ENCODE measurements around the gene CYB561D1. TPM values are rescaled to one million over a fixed set of nuclear protein-coding genes. Genes with fewer than 3 reads are reported as not detected.

CYB561D1 gene
- polyA plus RNA-seq, 3 donors from 2014 or later: 8.8 to 20.3 (median 10.2) TPM

DNA sequence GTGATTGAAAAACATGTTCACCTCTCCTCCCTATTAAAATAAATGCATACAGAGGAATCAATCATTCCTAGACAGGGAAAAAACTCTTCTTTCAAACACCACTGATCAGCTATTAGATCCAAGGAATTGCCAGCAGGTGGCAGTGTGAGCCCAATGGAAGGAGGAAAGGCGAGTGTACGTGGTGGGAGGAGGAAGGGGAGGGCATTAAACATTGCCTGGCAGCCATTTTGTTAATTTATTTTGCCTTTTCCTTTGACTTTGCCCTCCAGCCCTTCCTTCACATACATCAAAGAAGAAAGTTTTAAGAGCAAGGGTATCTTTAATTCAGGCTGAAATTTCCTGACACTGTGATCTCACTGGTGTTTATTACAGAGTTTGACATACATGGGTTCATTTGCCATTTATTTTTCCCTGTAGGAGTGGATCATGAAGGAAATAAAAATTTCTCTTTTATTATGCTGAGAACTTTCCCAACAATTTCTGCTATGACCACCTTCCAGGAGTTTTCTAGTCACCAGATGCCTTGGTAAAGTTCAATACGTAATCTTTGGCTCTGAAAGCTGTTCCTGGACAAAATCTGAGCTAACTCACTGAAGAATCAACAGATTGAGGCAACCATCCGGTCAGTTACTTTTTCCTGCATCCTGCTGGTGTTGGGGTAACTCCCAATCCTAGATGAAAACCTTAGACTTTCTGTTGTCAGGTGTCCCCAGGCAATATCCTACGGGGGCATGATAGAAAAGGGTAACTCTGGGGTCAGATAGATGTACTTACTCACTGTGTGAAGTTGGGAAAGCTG is 52.6 kb downstream of the CYB561D1 start:
- peak overlapping the region; percentile 93 to 99 (median 99) for H3K4me3 Mint-ChIP-seq
- peak; percentile 83 to 86 (median 84) for DNase-seq
- no peaks in the 10 kb centered on the region for H3K9me3 Mint-ChIP-seq
- peaks cover 5 to 22% (median 13%) of the 10 kb centered on the region in 3 donors for H3K27me3 Mint-ChIP-seq (ENCODE audit: low read depth in 3 of 3)
- H3K4me1 Mint-ChIP-seq: peaks cover 45 to 56% of the 10 kb centered on the region in 2 donors
- no peaks in the 10 kb centered on the region for H3K36me3 Mint-ChIP-seq
- H3K27ac Mint-ChIP-seq: peak overlapping the region; percentile 95 to 99 (median 98)

DNA sequence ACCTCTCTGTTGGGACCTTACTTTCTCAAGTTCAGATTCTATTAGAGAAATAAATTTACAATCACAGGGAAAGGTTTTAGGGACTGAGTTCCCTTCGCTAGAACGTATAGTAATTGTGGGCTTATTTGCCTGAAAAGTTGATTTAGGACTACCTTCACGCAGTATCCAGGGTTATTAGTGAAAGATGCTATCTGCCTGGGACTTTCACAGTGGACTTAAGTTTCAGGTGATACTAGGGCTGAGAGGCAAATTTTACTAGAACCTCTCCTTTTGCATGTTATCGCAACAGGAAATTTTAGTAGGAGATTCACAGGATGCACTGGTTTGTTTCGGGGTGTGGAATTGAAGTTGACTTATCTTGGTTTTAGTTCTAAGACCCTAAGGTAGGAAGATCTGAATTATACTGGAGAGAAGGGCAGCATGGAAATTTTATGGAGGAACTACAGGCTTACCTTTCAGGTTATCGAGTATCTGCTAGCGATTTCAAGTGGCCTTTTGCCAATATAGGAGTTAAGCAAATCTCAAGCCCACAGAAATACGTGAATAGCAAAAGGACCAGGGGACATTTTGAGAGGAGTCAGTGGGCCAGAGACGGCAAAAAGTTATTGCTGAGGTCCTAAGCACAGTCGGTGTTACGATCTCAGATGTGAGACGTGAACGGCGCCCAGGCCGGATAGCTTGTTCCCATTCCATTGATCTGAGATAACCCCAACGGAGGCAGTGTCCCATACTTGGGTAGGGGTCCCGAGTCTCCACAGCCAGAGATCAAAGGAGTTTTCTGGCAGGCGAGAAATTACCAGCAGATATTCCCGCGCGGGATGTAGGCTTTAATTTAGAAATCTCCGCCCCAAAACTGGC is 53.8 kb downstream of the CYB561D1 start:
- peak overlapping the region; percentile 95 to 99 (median 98) for H3K27ac Mint-ChIP-seq
- H3K9me3 Mint-ChIP-seq: no peaks in the 10 kb centered on the region
- peaks cover 50 to 62% of the 10 kb centered on the region in 2 donors for H3K4me1 Mint-ChIP-seq
- peak overlapping the region; percentile 93 to 99 (median 99) for H3K4me3 Mint-ChIP-seq
- no peaks in the 10 kb centered on the region for H3K36me3 Mint-ChIP-seq
- H3K27me3 Mint-ChIP-seq (ENCODE audit: low read depth in 3 of 3): peaks cover 5 to 22% (median 13%) of the 10 kb centered on the region in 3 donors
- DNase-seq: peak in 1 of 3 donors; percentile 12

DNA sequence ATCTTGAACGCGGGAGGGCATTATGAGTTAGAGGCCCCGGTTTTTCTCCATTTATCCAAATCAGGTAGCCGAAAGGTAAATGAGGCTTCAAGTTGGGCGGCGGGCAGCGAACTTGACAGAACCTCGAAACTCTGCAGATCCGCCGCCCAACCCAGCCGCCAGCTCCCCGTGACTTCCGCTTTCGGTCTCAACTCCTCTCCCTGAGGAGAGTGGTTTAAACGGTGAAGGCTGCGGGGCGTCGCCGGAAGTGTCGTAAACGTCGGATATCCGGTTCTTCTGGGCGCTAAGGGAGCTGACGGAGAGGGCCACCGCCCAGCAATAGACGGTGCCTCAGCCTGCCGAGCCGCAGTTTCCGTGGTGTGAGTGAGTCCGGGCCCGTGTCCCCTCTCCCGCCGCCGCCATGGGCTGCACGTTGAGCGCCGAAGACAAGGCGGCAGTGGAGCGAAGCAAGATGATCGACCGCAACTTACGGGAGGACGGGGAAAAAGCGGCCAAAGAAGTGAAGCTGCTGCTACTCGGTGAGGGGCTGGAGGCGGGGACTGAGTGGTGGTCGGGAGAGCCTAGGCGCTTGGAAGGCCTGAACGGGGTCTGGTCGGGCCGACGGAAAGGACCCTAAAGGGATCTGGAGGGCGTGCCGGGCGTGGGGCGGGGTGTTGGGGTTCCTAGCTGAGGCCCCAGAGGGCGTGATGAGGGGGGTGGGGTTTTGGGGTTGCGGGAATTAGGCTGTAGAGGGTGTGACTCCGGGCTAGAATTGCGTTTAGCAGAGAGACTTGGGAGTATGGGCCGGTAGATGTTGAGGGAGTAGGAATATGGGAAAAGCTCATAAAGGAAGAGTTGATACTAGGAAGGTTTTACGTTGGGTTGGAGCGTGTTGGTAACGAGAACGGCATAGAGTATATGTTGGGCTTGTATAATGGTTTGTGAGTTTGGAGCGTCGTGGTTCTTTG is 54.7 kb downstream of the CYB561D1 start, which contains the start of gene GNAI3:
GNAI3 (plus strand) TSS at position 295 of the 947 bp plus-strand sequence; CDS start at position 401, 106 bp downstream.
- Mint-ChIP-seq H3K36me3 (no peaks in the 10 kb centered on the region), H3K4me1 (peaks cover 55 to 71% of the 10 kb centered on the region in 2 donors)

More for the DNA sequence above, 54.7 kb downstream of the CYB561D1 start, which contains the start of gene GNAI3:
- peak; percentile 96 for DNase-seq
- H3K9me3 Mint-ChIP-seq: no peaks in the 10 kb centered on the region
- peak within 1 kb of the TSS; percentile 95 to 99 (median 98) for H3K27ac Mint-ChIP-seq
- peaks cover 5 to 22% (median 13%) of the 10 kb centered on the region in 3 donors for H3K27me3 Mint-ChIP-seq (ENCODE audit: low read depth in 3 of 3)
- H3K4me3 Mint-ChIP-seq: peak within 1 kb of the TSS; percentile 93 to 99 (median 99)

Other genes with a start within 250 kb of the CYB561D1 start
- under 1 TPM in 2 of 3 donors, not detected in 1; 0.17 to 0.77 TPM for gene CELSR2, start 244.6 kb upstream of the CYB561D1 start, polyA plus RNA-seq
- gene PSRC1, start 210.9 kb upstream of the CYB561D1 start, polyA plus RNA-seq: under 1 TPM in 2 of 3 donors, not detected in 1; 0.69 to 0.87 TPM
- gene MYBPHL, start 187.1 kb upstream of the CYB561D1 start, polyA plus RNA-seq: not detected
- 1 to 10 TPM in 1 of 3 donors, under 1 TPM in 1, not detected in 1; 0.54 to 1.6 TPM for gene SORT1, start 96.2 kb upstream of the CYB561D1 start, polyA plus RNA-seq
- 100 to 1,000 TPM; 115 to 146 (median 123) TPM for gene PSMA5, start 67.6 kb upstream of the CYB561D1 start, polyA plus RNA-seq
- gene SYPL2, start 27.5 kb upstream of the CYB561D1 start, polyA plus RNA-seq: under 1 TPM in 2 of 3 donors, not detected in 1; 0.08 to 0.28 TPM
- 1 to 10 TPM in 2 of 3 donors, under 1 TPM in 1; 0.94 to 8.9 (median 4.1) TPM for gene ATXN7L2, start 10.2 kb upstream of the CYB561D1 start, polyA plus RNA-seq
- 10 to 100 TPM in 1 of 3 donors, 1 to 10 TPM in 2; 3.6 to 12.5 (median 5.0) TPM for gene AMIGO1, start 15.6 kb downstream of the CYB561D1 start, polyA plus RNA-seq
- gene GPR61, start 45.8 kb downstream of the CYB561D1 start, polyA plus RNA-seq: not detected
- 10 to 100 TPM in 2 of 3 donors, 1 to 10 TPM in 1; 8.8 to 16.8 (median 10.3) TPM for gene GNAI3, start 54.5 kb downstream of the CYB561D1 start, polyA plus RNA-seq
- not detected for gene GNAT2, start 125.5 kb downstream of the CYB561D1 start, polyA plus RNA-seq
- gene AMPD2, start 125.7 kb downstream of the CYB561D1 start, polyA plus RNA-seq: 10 to 100 TPM; 14.7 to 40.3 (median 28.3) TPM
- 10 to 100 TPM; 10.9 to 33.4 (median 21.0) TPM for gene GSTM4, start 162.0 kb downstream of the CYB561D1 start, polyA plus RNA-seq
- gene GSTM2, start 174.0 kb downstream of the CYB561D1 start, polyA plus RNA-seq: 10 to 100 TPM; 32.6 to 51.2 (median 42.5) TPM
- 10 to 100 TPM in 1 of 3 donors, not detected in 2; 35.4 TPM for gene GSTM1, start 193.7 kb downstream of the CYB561D1 start, polyA plus RNA-seq
- gene GSTM5, start 218.2 kb downstream of the CYB561D1 start, polyA plus RNA-seq: under 1 TPM in 1 of 3 donors, not detected in 2; 0.23 TPM
- gene GSTM3, start 246.9 kb downstream of the CYB561D1 start, polyA plus RNA-seq: 1 to 10 TPM; 1.1 to 7.1 (median 5.9) TPM

Measured in immature natural killer cell (primary cell).